RWPE1 (cell line): ENCODE results near the gene ICAM2.
"Not testable (repeated sequence)": the region's sequence is repeated elsewhere in the genome, so short reads cannot be mapped to it uniquely, and the experiment has no call there.

Source experiments
- CTCF ChIA-PET: fragments of 350-600 bp; sonication (Branson Sonifier 250); formaldehyde crosslinking; extraction: SDS; loops from one replicate; lab custom pipeline; 2021; lab: Yijun Ruan, JAX
- POLR2A ChIA-PET: fragments of 400-600 bp; formaldehyde crosslinking; extraction: SDS; loops from one replicate; lab custom pipeline; 2020; ENCODE audit warnings: antibody characterized with exemption; ENCODE audit not compliant: low non-redundant PET; lab: Yijun Ruan, JAX
- DNase-seq: peaks from one replicate; pipeline ENCODE4 v3.0.0; 2012; ENCODE audit warnings: low spot score
- H3K27ac ChIP-seq: fragments of 450-650 bp; 2 replicates; pipeline ENCODE4 v1.5.1; 2017
- CTCF ChIP-seq: fragments of 450-650 bp; conservative IDR thresholded peaks from 2 replicates; pipeline ENCODE4 v1.5.1; 2017; ENCODE audit warnings: low read depth, mild to moderate bottlenecking

The ICAM2 gene

GRCh38 chr17:63983320-63983719 is 37.1 kb downstream of the ICAM2 start:
- no peak for DNase-seq
- H3K27ac ChIP-seq = no peak overlapping the region
- no peak for TF ChIP-seq CTCF
- CTCF ChIA-PET = interaction anchor here (0.5 to 0.6 kb wide), 2 partner anchors 15 to 45 kb away, joined by 3 to 9 read pairs; no protein-coding TSS in a partner anchor
- POLR2A ChIA-PET = no interaction called here

DNA sequence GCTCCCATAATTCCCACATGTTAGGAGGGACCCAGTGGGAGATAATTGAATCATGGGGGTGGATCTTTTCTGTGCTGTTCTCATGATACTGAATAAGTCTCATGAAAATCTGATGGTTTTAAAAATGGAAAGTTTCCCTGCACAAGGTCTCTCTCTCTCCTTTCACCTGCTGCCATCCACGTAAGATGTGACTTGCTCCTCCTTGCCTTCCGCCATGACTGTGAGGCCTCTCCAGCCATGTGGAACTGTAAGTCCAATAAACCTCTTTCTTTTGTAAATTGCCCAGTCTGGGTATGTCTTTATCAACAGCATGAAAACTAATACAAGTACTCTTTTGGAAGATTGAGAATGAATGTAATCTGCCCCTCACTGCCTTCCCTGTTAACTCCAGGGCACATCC is 37.8 kb downstream of the ICAM2 start:
- CTCF ChIA-PET = interaction anchor here (0.5 to 0.6 kb wide), 2 partner anchors 15 to 45 kb away, joined by 3 to 9 read pairs; no protein-coding TSS in a partner anchor
- POLR2A ChIA-PET = not testable (repeated sequence)

GRCh38 chr17:63978272-63979200 is 41.9 kb downstream of the ICAM2 start:
- ChIA-PET POLR2A (no interaction called here), CTCF (interaction anchor here (1.5 kb wide), 1 partner anchor 11 kb away, joined by 3 read pairs; no protein-coding TSS in a partner anchor)
- no peak for DNase-seq
- TF ChIP-seq CTCF = no peak
- H3K27ac ChIP-seq = no peak overlapping the region

More for the DNA sequence above, 37.8 kb downstream of the ICAM2 start:
- not testable (repeated sequence) for H3K27ac ChIP-seq, DNase-seq

- H3K27ac ChIP-seq = no peak overlapping the region
- no peak for DNase-seq
- ChIA-PET CTCF (interaction anchor here (1.1 kb wide), 1 partner anchor 14 kb away, joined by 4 read pairs; no protein-coding TSS in a partner anchor), POLR2A (no interaction called here)
- TF ChIP-seq CTCF = no peak
Observed at GRCh38 chr17:63976702-63977101, 43.7 kb downstream of the ICAM2 start.

DNA sequence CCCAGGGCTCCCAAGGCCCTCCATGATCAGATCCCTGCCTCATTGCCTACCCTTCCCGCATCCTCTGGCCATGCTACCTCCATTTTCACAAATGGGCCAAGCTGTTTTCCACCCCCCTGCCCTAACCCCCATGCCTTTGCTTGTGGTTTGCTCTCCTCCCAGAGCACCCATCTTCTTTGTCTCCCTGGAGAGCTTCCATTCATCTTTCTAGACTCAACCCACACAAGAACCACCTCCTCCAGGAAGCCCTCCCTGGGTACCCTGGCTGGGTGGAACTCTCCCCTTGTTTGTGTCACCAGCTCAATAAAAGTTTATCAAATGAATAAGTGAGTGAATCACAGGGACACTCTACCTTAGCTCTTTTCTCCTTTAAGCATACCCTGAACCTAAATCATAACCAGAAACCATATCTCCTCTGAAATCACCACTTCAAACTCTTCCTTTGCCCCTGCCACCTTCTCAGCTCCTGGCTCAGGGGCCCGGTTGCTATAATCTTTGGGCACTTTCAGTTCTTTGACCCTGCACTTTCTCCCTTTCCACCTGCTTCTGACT is 44.8 kb downstream of the ICAM2 start:
- 0 out of 2 replicates have a peak overlapping the region, but pooled peaks have one; percentile 72 for H3K27ac ChIP-seq
- ChIA-PET CTCF (interaction anchor here (1.0 to 1.4 kb wide), 2 partner anchors 28 to 29 kb away, joined by 3 to 8 read pairs; no protein-coding TSS in a partner anchor), POLR2A (no interaction called here)
- no peak for TF ChIP-seq CTCF
- DNase-seq = no peak

- CTCF ChIA-PET = interaction anchor here (1.0 to 1.4 kb wide), 2 partner anchors 27 to 28 kb away, joined by 3 to 8 read pairs; no protein-coding TSS in a partner anchor
- DNase-seq = peak; percentile 78
- peak overlapping the region; percentile 72 for H3K27ac ChIP-seq
- no peak for TF ChIP-seq CTCF
- POLR2A ChIA-PET = no interaction called here
Observed at GRCh38 chr17:63974594-63975192, 45.7 kb downstream of the ICAM2 start.
